Liver (tissue), 9 donors: Measurements from ENCODE around the gene FRMD1. TPM values are rescaled to one million over a fixed set of nuclear protein-coding genes. Genes with fewer than 3 reads are reported as not detected.

Source experiments
- DNase-seq: peaks from one replicate; pipeline ENCODE4 v3.0.0-alpha.2; 2017; ENCODE audit warnings: low spot score
- H3K27ac ChIP-seq, 2 donors: one replicate each; pipeline ENCODE4 v1.7.0; 2013; ENCODE audit warnings: inconsistent platforms in 2 of 2, low read length in 2 of 2, control low read depth in 1 of 2, low read depth in 1 of 2, mild to moderate bottlenecking in 1 of 2
- H3K27me3 ChIP-seq, 4 donors: one replicate each; pipeline versions ENCODE4 v1.6.1 to v1.7.0; 2013; ENCODE audit warnings: low read length in 3 of 4, inconsistent platforms in 1 of 4, mild to moderate bottlenecking in 1 of 4, moderate library complexity in 1 of 4; ENCODE audit not compliant: control insufficient read depth in 4 of 4, insufficient read depth in 4 of 4
- H3K36me3 ChIP-seq, 4 donors: one replicate each; pipeline versions ENCODE4 v1.6.1 to v1.7.0; 2013; ENCODE audit warnings: low read length in 3 of 4, mild to moderate bottlenecking in 3 of 4, low read depth in 1 of 4, moderate library complexity in 1 of 4; ENCODE audit not compliant: control insufficient read depth in 4 of 4, insufficient read depth in 3 of 4
- H3K4me1 ChIP-seq, 4 donors: one replicate each; pipeline versions ENCODE4 v1.6.1 to v1.7.0; 2013; ENCODE audit warnings: low read length in 3 of 4, mild to moderate bottlenecking in 3 of 4, moderate library complexity in 1 of 4; ENCODE audit not compliant: control insufficient read depth in 4 of 4, insufficient read depth in 4 of 4
- H3K4me3 ChIP-seq, 3 donors: one replicate each; pipeline versions ENCODE4 v1.6.1 to v1.7.0; 2013; ENCODE audit warnings: low read length in 3 of 3, control low read depth in 1 of 3, low read depth in 1 of 3, mild to moderate bottlenecking in 1 of 3
- H3K9ac ChIP-seq, 2 donors: one replicate each; pipeline ENCODE4 v1.7.0; 2013; ENCODE audit warnings: low read length in 2 of 2, mild to moderate bottlenecking in 2 of 2, moderate library complexity in 2 of 2, control low read depth in 1 of 2, low read depth in 1 of 2
- H3K9me3 ChIP-seq, 4 donors: one replicate each; pipeline versions ENCODE4 v1.6.1 to v1.7.0; 2013; ENCODE audit warnings: low read length in 3 of 4; ENCODE audit not compliant: control insufficient read depth in 4 of 4
- ATF3 ChIP-seq: IDR thresholded peaks from 2 replicates; pipeline ENCODE4 v1.6.1; 2016; ENCODE audit warnings: antibody characterized with exemption
- CTCF ChIP-seq: fragments of 150-350 bp; IDR thresholded peaks from 2 replicates; pipeline ENCODE4 v1.5.1; 2017; ENCODE audit warnings: improper control_type of control experiment, low read depth, low read length; ENCODE audit not compliant: missing input control
- EGR1 ChIP-seq, 2 donors: IDR thresholded peaks; 2 replicates each; pipeline ENCODE4 v1.6.1; 2016 to 2018; ENCODE audit warnings: antibody characterized with exemption in 2 of 2, low read depth in 2 of 2
- FOXA1 ChIP-seq: IDR thresholded peaks from 2 replicates; pipeline ENCODE4 v1.6.1; 2016; ENCODE audit warnings: antibody characterized with exemption
- FOXA2 ChIP-seq: IDR thresholded peaks from 2 replicates; pipeline ENCODE4 v1.6.1; 2016; ENCODE audit warnings: antibody characterized with exemption
- GABPA ChIP-seq, 2 donors: IDR thresholded peaks in 1 of 2; conservative IDR thresholded peaks in 1 of 2; 2 replicates each; pipeline ENCODE4 v1.6.1; 2016; ENCODE audit warnings: antibody characterized with exemption in 2 of 2, mild to moderate bottlenecking in 1 of 2, moderate library complexity in 1 of 2
- HNF4A ChIP-seq, 2 donors: conservative IDR thresholded peaks; 2 replicates each; pipeline ENCODE4 v1.6.1; 2016; ENCODE audit warnings: antibody characterized with exemption in 2 of 2, mild to moderate bottlenecking in 2 of 2
- JUND ChIP-seq, 2 donors: IDR thresholded peaks; 2 replicates each; pipeline ENCODE4 v1.6.1; 2016; ENCODE audit warnings: antibody characterized with exemption in 2 of 2
- MAX ChIP-seq: IDR thresholded peaks from 2 replicates; pipeline ENCODE4 v1.6.1; 2016; ENCODE audit warnings: antibody characterized with exemption
- RAD21 ChIP-seq, 2 donors: IDR thresholded peaks; 2 replicates each; pipeline ENCODE4 v1.6.1; 2016; ENCODE audit warnings: antibody characterized with exemption in 2 of 2, mild to moderate bottlenecking in 2 of 2
- RXRA ChIP-seq, 2 donors: IDR thresholded peaks; 2 replicates each; pipeline ENCODE4 v1.6.1; 2017 to 2018; ENCODE audit warnings: antibody characterized with exemption in 2 of 2, mild to moderate bottlenecking in 1 of 2
- TAF1 ChIP-seq: conservative IDR thresholded peaks from 2 replicates; pipeline ENCODE4 v1.6.1; 2016; ENCODE audit warnings: antibody characterized with exemption, mild to moderate bottlenecking
- YY1 ChIP-seq: IDR thresholded peaks from 2 replicates; pipeline ENCODE4 v1.6.1; 2016; ENCODE audit warnings: antibody characterized with exemption, mild to moderate bottlenecking
- ZBTB33 ChIP-seq: IDR thresholded peaks from 2 replicates; pipeline ENCODE4 v1.6.1; 2016; ENCODE audit warnings: antibody characterized with exemption
- WGBS: extraction: QIAGEN DNeasy Blood & Tissue Kit; methylation state at CpG from one replicate; pipeline ENCODE4 v1.1.7; 2013; 5-methylcytosine and 5-hydroxymethylcytosine counted together
- polyA plus RNA-seq, 2 donors: library from polyadenylated mRNA; stranded (reverse) in 1 of 2; unstranded in 1 of 2; fragments of 200-250 nt in 1 of 2; fragments of >200 nt in 1 of 2; fragmentation: Nextera tagmentation in 1 of 2; extraction: Ambion mirVana in 1 of 2; gene quantifications; one replicate each; pipeline versions ENCODE4 v1.2.1 to v1.2.3, GENCODE V29; 2013 to 2015
- total RNA-seq, 2 donors: library from RNA; depleted of rRNA; stranded (reverse); fragments of >200 nt; gene quantifications; one replicate each; pipeline ENCODE4 v1.2.3, GENCODE V29; 2014
- donor health status: healthy.
- donor health status: healthy.
- donor health status: healthy.
- donor health status: healthy.
- donor health status: healthy.

FRMD1 gene
- total and polyA plus RNA-seq, 4 donors: 0.04 to 0.17 (median 0.12) TPM

- WGBS: 82% methylated on average over 25 of the region's 25 CpGs
- TF ChIP-seq FOXA2: no peak
- TF ChIP-seq GABPA (IDR thresholded peaks at IDR 0.05 in 1 of 2, conservative IDR thresholded peaks at IDR 0.05 in 1 of 2): no peak
- no peak for TF ChIP-seq ZBTB33
- no peak for TF ChIP-seq RAD21 (IDR thresholded peaks at IDR 0.05)
- TF ChIP-seq FOXA1: no peak
- no peak for TF ChIP-seq HNF4A (conservative IDR thresholded peaks at IDR 0.05)
- no peak for TF ChIP-seq EGR1 (IDR thresholded peaks at IDR 0.05; ENCODE audit: low read depth in 2 of 2)
- no peak for TF ChIP-seq ATF3
- TF ChIP-seq RXRA (IDR thresholded peaks at IDR 0.05): no peak
- no peak for TF ChIP-seq CTCF
- Histone ChIP-seq H3K9ac (no peak overlapping the region), H3K4me3 (no peak overlapping the region), H3K27ac (no peak overlapping the region), H3K27me3 (no peaks in the 10 kb centered on the region), H3K4me1 (no peaks in the 10 kb centered on the region), H3K9me3 (no peaks in the 10 kb centered on the region), H3K36me3 (no peaks in the 10 kb centered on the region)
- no peak for DNase-seq
Measured at GRCh38 chr6:168087436-168088160, 8.6 kb upstream of the FRMD1 start.

- Histone ChIP-seq H3K4me3 (no peak overlapping the region), H3K9ac (no peak overlapping the region), H3K27me3 (no peaks in the 10 kb centered on the region), H3K27ac (no peak overlapping the region), H3K9me3 (no peaks in the 10 kb centered on the region), H3K36me3 (no peaks in the 10 kb centered on the region), H3K4me1 (no peaks in the 10 kb centered on the region)
- no peak for TF ChIP-seq MAX
- TF ChIP-seq HNF4A (conservative IDR thresholded peaks at IDR 0.05): no peak
- no peak for TF ChIP-seq EGR1 (IDR thresholded peaks at IDR 0.05; ENCODE audit: low read depth in 2 of 2)
- no peak for TF ChIP-seq ATF3
- no peak for TF ChIP-seq YY1
- no peak for TF ChIP-seq RAD21 (IDR thresholded peaks at IDR 0.05)
- no peak for TF ChIP-seq JUND (IDR thresholded peaks at IDR 0.05)
- TF ChIP-seq ZBTB33: no peak
- TF ChIP-seq TAF1: no peak
- TF ChIP-seq FOXA1: no peak
- TF ChIP-seq CTCF: no peak
- WGBS: 96% methylated on average over 10 of the region's 10 CpGs
- no peak for DNase-seq
Measured at GRCh38 chr6:168086616-168087015, 7.6 kb upstream of the FRMD1 start.
